HEK293 (cell line): ENCODE data around the gene ATF2.

ENCODE experiments used
- GLI2 ChIP-seq: fragments of 450-650 bp; formaldehyde crosslinking; IDR thresholded peaks from 2 replicates; pipeline ENCODE4; 2017; ENCODE audit warnings: missing biosample characterization, missing genetic modification characterization, low read depth, borderline replicate concordance
- GLI4 ChIP-seq: fragments of 450-650 bp; formaldehyde crosslinking; IDR thresholded peaks from 2 replicates; pipeline ENCODE4 v1.5.1; 2016; ENCODE audit warnings: missing biosample characterization, missing genetic modification characterization
- IKZF3 ChIP-seq: fragments of 450-650 bp; IDR thresholded peaks from 2 replicates; pipeline ENCODE4 v1.5.0; 2018; ENCODE audit warnings: missing biosample characterization, mild to moderate bottlenecking, missing genetic modification characterization, moderate library complexity
- KLF7 ChIP-seq: fragments of 450-650 bp; formaldehyde crosslinking; IDR thresholded peaks from 2 replicates; pipeline ENCODE4 v1.5.1; 2016; ENCODE audit warnings: missing biosample characterization, missing genetic modification characterization, borderline replicate concordance
- KLF8 ChIP-seq: fragments of 450-650 bp; formaldehyde crosslinking; IDR thresholded peaks from 2 replicates; pipeline ENCODE4 v1.5.1; 2016; ENCODE audit warnings: missing biosample characterization, missing genetic modification characterization
- OSR2 ChIP-seq: fragments of 450-650 bp; formaldehyde crosslinking; IDR thresholded peaks from 2 replicates; pipeline ENCODE4 v1.5.1; 2016; ENCODE audit warnings: missing biosample characterization, missing genetic modification characterization
- PRDM2 ChIP-seq: fragments of 450-650 bp; formaldehyde crosslinking; IDR thresholded peaks from 2 replicates; pipeline ENCODE4 v1.5.1; 2016; ENCODE audit warnings: missing biosample characterization, missing genetic modification characterization, borderline replicate concordance
- YY2 ChIP-seq: fragments of 450-650 bp; formaldehyde crosslinking; IDR thresholded peaks from 2 replicates; pipeline ENCODE4 v1.5.1; 2016; ENCODE audit warnings: missing biosample characterization, missing genetic modification characterization
- ZBTB8A ChIP-seq: fragments of 450-650 bp; formaldehyde crosslinking; IDR thresholded peaks from 2 replicates; pipeline ENCODE4 v1.5.1; 2016; ENCODE audit warnings: missing biosample characterization, missing genetic modification characterization
- ZFP37 ChIP-seq: fragments of 450-650 bp; formaldehyde crosslinking; IDR thresholded peaks from 2 replicates; pipeline ENCODE4 v1.5.1; 2016; ENCODE audit warnings: missing biosample characterization, missing genetic modification characterization
- ZIC2 ChIP-seq: fragments of 450-650 bp; formaldehyde crosslinking; IDR thresholded peaks from 2 replicates; pipeline ENCODE4 v1.5.1; 2016; ENCODE audit warnings: missing biosample characterization, missing genetic modification characterization
- ZNF174 ChIP-seq: fragments of 450-650 bp; formaldehyde crosslinking; IDR thresholded peaks from 2 replicates; pipeline ENCODE4 v1.5.0; 2017; ENCODE audit warnings: missing biosample characterization, mild to moderate bottlenecking, missing genetic modification characterization
- ZNF223 ChIP-seq: fragments of 450-650 bp; formaldehyde crosslinking; IDR thresholded peaks from 2 replicates; pipeline ENCODE4 v1.5.1; 2016; ENCODE audit warnings: missing biosample characterization, missing genetic modification characterization
- ZNF239 ChIP-seq: fragments of 450-650 bp; formaldehyde crosslinking; IDR thresholded peaks from 2 replicates; pipeline ENCODE4 v1.5.1; 2016; ENCODE audit warnings: missing biosample characterization, missing genetic modification characterization
- ZNF292 ChIP-seq: fragments of 450-650 bp; formaldehyde crosslinking; IDR thresholded peaks from 2 replicates; pipeline ENCODE4 v1.5.1; 2016; ENCODE audit warnings: low read depth, missing biosample characterization, missing genetic modification characterization, borderline replicate concordance
- ZNF311 ChIP-seq: fragments of 450-650 bp; formaldehyde crosslinking; IDR thresholded peaks from 2 replicates; pipeline ENCODE4 v1.5.1; 2017; ENCODE audit warnings: missing biosample characterization, missing genetic modification characterization, borderline replicate concordance
- ZNF366 ChIP-seq: fragments of 450-650 bp; formaldehyde crosslinking; conservative IDR thresholded peaks from 2 replicates; pipeline ENCODE4 v1.5.1; 2016; ENCODE audit warnings: missing biosample characterization, missing genetic modification characterization
- ZNF416 ChIP-seq: fragments of 450-650 bp; formaldehyde crosslinking; IDR thresholded peaks from 2 replicates; pipeline ENCODE4 v1.5.1; 2016; ENCODE audit warnings: missing biosample characterization, missing genetic modification characterization
- ZNF449 ChIP-seq: fragments of 450-650 bp; formaldehyde crosslinking; IDR thresholded peaks from 2 replicates; pipeline ENCODE4 v1.5.1; 2017; ENCODE audit warnings: missing biosample characterization, mild to moderate bottlenecking, missing genetic modification characterization, moderate library complexity
- ZNF548 ChIP-seq: fragments of 450-650 bp; formaldehyde crosslinking; IDR thresholded peaks from 2 replicates; pipeline ENCODE4 v1.5.1; 2016; ENCODE audit warnings: missing biosample characterization, missing genetic modification characterization
- ZNF624 ChIP-seq: fragments of 450-650 bp; formaldehyde crosslinking; IDR thresholded peaks from 2 replicates; pipeline ENCODE4 v1.5.1; 2017; ENCODE audit warnings: missing biosample characterization, missing genetic modification characterization
- ZNF76 ChIP-seq: fragments of 450-650 bp; formaldehyde crosslinking; IDR thresholded peaks from 2 replicates; pipeline ENCODE4; 2016; ENCODE audit warnings: low read depth, missing biosample characterization, missing genetic modification characterization, borderline replicate concordance
- TF ChIP-seq, protein P1 (sequence below): fragments of 450-650 bp; formaldehyde crosslinking; IDR thresholded peaks from 2 replicates; pipeline ENCODE4 v1.5.1; 2016; ENCODE audit warnings: missing biosample characterization, missing genetic modification characterization
- TF ChIP-seq, protein P2 (sequence below): fragments of 450-650 bp; formaldehyde crosslinking; IDR thresholded peaks from 2 replicates; pipeline ENCODE4 v1.5.1; 2017; ENCODE audit warnings: missing biosample characterization, missing genetic modification characterization
- TF ChIP-seq, protein P3 (sequence below): fragments of 450-650 bp; formaldehyde crosslinking; IDR thresholded peaks from 2 replicates; pipeline ENCODE4 v1.5.1; 2016; ENCODE audit warnings: missing biosample characterization, missing genetic modification characterization

The ATF2 gene

DNA sequence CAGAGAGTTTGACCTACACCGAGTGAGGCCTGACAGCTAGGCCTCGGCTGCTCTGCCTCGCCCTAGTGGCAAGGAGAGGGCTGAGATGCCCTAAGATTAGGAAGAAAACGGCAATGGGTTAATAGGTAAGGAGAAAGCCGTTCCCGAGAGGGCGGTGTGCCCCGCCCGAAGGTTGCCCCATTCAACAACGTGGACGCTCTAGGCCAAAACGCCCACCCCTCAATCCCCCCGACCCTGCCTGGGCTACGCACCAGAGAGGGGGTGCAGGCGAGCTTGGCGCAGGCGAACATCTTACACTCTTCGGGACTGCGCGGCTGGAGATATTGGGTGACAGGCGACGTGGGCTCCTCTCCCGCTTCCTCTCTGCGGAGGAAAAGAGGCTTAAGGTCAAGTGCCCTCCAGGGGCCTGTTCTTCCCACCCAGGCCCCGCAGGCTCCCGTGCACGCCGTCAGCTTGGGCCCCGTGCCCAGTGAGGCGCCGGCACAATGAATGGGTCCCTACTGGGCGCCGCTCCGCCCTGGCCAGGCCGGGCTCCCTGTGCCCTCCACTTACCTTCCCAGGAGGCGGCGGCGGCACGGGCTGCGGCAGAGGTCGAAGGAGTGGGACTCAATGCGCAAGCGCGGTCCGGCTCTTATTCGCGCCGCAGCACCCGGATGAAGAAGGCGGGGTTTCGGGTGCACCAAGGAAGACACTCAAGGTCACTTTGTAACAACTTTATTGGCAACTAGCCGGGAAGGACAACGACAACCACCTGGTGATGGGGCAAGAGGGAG is 13.3 kb upstream of the ATF2 start, which contains the start of gene ATP5MC3 (continued):
- TF ChIP-seq, protein P1, sequence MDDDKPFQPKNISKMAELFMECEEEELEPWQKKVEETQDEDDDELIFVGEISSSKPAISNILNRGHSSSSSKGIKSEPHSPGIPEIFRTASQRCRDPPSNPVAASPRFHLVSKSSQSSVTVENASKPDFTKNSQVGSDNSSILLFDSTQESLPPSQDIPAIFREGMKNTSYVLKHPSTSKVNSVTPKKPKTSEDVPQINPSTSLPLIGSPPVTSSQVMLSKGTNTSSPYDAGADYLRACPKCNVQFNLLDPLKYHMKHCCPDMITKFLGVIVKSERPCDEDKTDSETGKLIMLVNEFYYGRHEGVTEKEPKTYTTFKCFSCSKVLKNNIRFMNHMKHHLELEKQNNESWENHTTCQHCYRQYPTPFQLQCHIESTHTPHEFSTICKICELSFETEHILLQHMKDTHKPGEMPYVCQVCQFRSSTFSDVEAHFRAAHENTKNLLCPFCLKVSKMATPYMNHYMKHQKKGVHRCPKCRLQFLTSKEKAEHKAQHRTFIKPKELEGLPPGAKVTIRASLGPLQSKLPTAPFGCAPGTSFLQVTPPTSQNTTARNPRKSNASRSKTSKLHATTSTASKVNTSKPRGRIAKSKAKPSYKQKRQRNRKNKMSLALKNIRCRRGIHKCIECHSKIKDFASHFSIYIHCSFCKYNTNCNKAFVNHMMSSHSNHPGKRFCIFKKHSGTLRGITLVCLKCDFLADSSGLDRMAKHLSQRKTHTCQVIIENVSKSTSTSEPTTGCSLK: no peak
- TF ChIP-seq PRDM2 (tag by site-specific recombination): no peak
- peak; percentile 72; the same call in 1 of the 2 replicates for TF ChIP-seq ZNF76 (tag by site-specific recombination)
- TF ChIP-seq KLF7: no peak
- peak; percentile 46; the same call in 1 of the 2 replicates for TF ChIP-seq ZNF366 (tag by site-specific recombination)
- no peak for TF ChIP-seq ZNF311 (tag by site-specific recombination)
- no peak for TF ChIP-seq ZNF292 (tag by site-specific recombination)
- no peak for TF ChIP-seq ZNF548 (tag by site-specific recombination)
- TF ChIP-seq ZNF624: no peak
- TF ChIP-seq KLF8 (tag by site-specific recombination): peak; percentile 79
- TF ChIP-seq OSR2 (tag by site-specific recombination): no peak
- no peak for TF ChIP-seq ZNF239 (tag by site-specific recombination)
- no peak for TF ChIP-seq GLI2 (tag by site-specific recombination)
- peak; percentile 54; the same call in 1 of the 2 replicates for TF ChIP-seq ZNF223 (tag by site-specific recombination)
- peak; percentile 93; the same call in 1 of the 2 replicates for TF ChIP-seq GLI4 (tag by site-specific recombination)
- no peak for TF ChIP-seq ZNF416 (tag by site-specific recombination)
- 0 out of 2 replicates have a peak, but pooled peaks have one; percentile 19 for TF ChIP-seq ZFP37 (tag by site-specific recombination)
- TF ChIP-seq YY2 (tag by site-specific recombination): no peak
- no peak for TF ChIP-seq ZNF174 (tag by site-specific recombination)
- TF ChIP-seq, protein P2, sequence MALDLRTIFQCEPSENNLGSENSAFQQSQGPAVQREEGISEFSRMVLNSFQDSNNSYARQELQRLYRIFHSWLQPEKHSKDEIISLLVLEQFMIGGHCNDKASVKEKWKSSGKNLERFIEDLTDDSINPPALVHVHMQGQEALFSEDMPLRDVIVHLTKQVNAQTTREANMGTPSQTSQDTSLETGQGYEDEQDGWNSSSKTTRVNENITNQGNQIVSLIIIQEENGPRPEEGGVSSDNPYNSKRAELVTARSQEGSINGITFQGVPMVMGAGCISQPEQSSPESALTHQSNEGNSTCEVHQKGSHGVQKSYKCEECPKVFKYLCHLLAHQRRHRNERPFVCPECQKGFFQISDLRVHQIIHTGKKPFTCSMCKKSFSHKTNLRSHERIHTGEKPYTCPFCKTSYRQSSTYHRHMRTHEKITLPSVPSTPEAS (tag by site-specific recombination): no peak
- TF ChIP-seq IKZF3 (tag by site-specific recombination): no peak
- TF ChIP-seq ZNF449 (tag by site-specific recombination): no peak
- peak; percentile 99 for TF ChIP-seq ZIC2 (tag by site-specific recombination)
- peak; percentile 95 for TF ChIP-seq ZBTB8A (tag by site-specific recombination)
- TF ChIP-seq, protein P3, sequence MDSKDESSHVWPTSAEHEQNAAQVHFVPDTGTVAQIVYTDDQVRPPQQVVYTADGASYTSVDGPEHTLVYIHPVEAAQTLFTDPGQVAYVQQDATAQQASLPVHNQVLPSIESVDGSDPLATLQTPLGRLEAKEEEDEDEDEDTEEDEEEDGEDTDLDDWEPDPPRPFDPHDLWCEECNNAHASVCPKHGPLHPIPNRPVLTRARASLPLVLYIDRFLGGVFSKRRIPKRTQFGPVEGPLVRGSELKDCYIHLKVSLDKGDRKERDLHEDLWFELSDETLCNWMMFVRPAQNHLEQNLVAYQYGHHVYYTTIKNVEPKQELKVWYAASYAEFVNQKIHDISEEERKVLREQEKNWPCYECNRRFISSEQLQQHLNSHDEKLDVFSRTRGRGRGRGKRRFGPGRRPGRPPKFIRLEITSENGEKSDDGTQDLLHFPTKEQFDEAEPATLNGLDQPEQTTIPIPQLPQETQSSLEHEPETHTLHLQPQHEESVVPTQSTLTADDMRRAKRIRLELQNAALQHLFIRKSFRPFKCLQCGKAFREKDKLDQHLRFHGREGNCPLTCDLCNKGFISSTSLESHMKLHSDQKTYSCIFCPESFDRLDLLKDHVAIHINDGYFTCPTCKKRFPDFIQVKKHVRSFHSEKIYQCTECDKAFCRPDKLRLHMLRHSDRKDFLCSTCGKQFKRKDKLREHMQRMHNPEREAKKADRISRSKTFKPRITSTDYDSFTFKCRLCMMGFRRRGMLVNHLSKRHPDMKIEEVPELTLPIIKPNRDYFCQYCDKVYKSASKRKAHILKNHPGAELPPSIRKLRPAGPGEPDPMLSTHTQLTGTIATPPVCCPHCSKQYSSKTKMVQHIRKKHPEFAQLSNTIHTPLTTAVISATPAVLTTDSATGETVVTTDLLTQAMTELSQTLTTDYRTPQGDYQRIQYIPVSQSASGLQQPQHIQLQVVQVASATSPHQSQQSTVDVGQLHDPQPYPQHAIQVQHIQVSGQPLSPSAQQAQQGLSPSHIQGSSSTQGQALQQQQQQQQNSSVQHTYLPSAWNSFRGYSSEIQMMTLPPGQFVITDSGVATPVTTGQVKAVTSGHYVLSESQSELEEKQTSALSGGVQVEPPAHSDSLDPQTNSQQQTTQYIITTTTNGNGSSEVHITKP (tag by site-specific recombination): peak; percentile 62
